Calu3 (cell line): ENCODE measurements around the gene MAMSTR. TPM values are rescaled to one million over a fixed set of nuclear protein-coding genes. Genes with fewer than 3 reads are reported as not detected.

Experiments
- BruUV-seq: library from RNA; stranded (reverse); fragments of 400-500 nt; replicated peaks from 2 replicates; lab custom pipeline; 2021; lab: Mats Ljungman, UMichigan
- CTCF ChIA-PET: fragments of 300-600 bp; sonication (Branson Sonifier 250); formaldehyde crosslinking; loops from one replicate; lab custom pipeline; 2022; ENCODE audit warnings: antibody characterized with exemption; lab: Charles Lee
- DNase-seq: peaks from one replicate; pipeline ENCODE4 v3.0.0; 2022
- H3K27ac Mint-ChIP-seq: one replicate; pipeline ENCODE4 v1.8.0; 2022; ENCODE audit warnings: mixed read lengths; ENCODE audit not compliant: unreplicated experiment
- H3K27me3 Mint-ChIP-seq: one replicate; pipeline ENCODE4 v1.8.0; 2022; ENCODE audit warnings: mixed read lengths; ENCODE audit not compliant: unreplicated experiment
- H3K36me3 Mint-ChIP-seq: one replicate; pipeline ENCODE4 v1.8.0; 2022; ENCODE audit warnings: mild to moderate bottlenecking, moderate library complexity, mixed read lengths; ENCODE audit not compliant: insufficient read depth, unreplicated experiment
- H3K4me1 Mint-ChIP-seq: one replicate; pipeline ENCODE4 v1.8.0; 2022; ENCODE audit warnings: mild to moderate bottlenecking, low read depth, mixed read lengths; ENCODE audit not compliant: unreplicated experiment
- H3K4me3 Mint-ChIP-seq: one replicate; pipeline ENCODE4 v1.8.0; 2022; ENCODE audit warnings: mild to moderate bottlenecking, low read depth, moderate library complexity, mixed read lengths; ENCODE audit not compliant: unreplicated experiment
- H3K9me3 Mint-ChIP-seq: one replicate; pipeline ENCODE4 v1.8.0; 2022; ENCODE audit warnings: low read depth, mixed read lengths; ENCODE audit not compliant: unreplicated experiment
- CTCF ChIP-seq: fragments of 200-600 bp; IDR thresholded peaks from one replicate; pipeline ENCODE4 v1.8.0; 2022; ENCODE audit warnings: antibody characterized with exemption; ENCODE audit not compliant: unreplicated experiment
- intact Hi-C: fragments of 100-400 bp; cut with micrococcal nuclease; formaldehyde crosslinking; loops from one replicate; pipeline ENCODE4 v1.10.0; 2022; ENCODE audit not compliant: unreplicated experiment
- total RNA-seq: library from RNA; stranded (reverse); gene quantifications from 2 replicates; pipeline ENCODE4 v1.2.3, GENCODE V29; 2022

MAMSTR gene
- total RNA-seq, 1 experiment from 2014 or later: 1.7 TPM

GRCh38 chr19:48751845-48752495 lies 32.4 kb upstream of the MAMSTR start:
- no peaks in the 10 kb centered on the region for H3K27me3 Mint-ChIP-seq
- CTCF ChIA-PET: interaction anchor here (0.6 to 1.0 kb wide), 2 partner anchors 40 to 1620 kb away, joined by 3 to 12 read pairs; no protein-coding TSS in a partner anchor
- TF ChIP-seq CTCF: no peak
- no peaks in the 10 kb centered on the region for H3K9me3 Mint-ChIP-seq
- DNase-seq: no peak
- BruUV-seq: TSS peak; percentile 57
- H3K36me3 Mint-ChIP-seq: peaks cover 30% of the 10 kb centered on the region
- peak overlapping the region; percentile 25 for H3K27ac Mint-ChIP-seq
- intact Hi-C loops: no loop called here
- H3K4me1 Mint-ChIP-seq: peaks cover 22% of the 10 kb centered on the region
- H3K4me3 Mint-ChIP-seq: peak overlapping the region; percentile 71

DNA sequence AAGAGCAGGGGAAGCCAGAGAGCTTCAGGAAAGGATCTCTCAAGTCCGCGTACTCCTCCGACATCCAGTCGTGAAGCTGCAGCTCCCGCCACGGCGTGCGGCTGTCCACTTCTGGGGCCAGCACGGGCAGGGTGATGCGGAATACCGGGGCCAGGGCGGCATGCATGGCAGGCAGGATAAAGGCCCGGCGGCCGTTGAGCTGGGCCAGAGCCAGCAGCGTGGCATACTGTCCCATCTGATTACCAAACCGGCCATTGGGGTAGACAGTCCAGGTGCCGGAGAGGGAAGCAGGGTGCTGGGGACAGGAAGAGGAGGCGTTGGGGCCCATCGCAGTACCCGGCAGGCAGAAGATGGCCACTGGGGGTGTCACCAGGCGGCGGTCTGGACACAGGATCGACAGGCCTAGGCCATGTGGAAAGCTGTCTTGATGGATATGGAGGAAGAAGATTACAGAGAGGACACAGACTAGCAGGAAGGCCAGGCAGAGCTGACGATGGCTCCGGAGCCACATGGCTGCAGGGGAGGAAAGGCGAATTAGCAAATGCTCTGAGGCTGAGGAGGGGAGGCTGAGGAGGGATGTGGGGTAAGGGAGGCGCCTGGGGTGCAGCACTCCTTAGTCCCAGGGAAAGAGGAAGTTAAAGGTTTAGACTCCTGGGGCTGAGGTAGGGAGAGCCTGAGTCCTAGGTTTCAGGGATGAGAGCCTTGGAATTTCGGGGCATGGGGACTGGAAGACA lies 31.4 kb upstream of the MAMSTR start:
- CTCF ChIA-PET: no interaction called here
- Mint-ChIP-seq H3K4me1 (peaks cover 22% of the 10 kb centered on the region), H3K4me3 (peak overlapping the region; percentile 14), H3K27ac (no peak overlapping the region), H3K9me3 (no peaks in the 10 kb centered on the region), H3K36me3 (peaks cover 36% of the 10 kb centered on the region), H3K27me3 (no peaks in the 10 kb centered on the region)
- no TSS peak for BruUV-seq
- intact Hi-C loops: no loop called here
- DNase-seq: no peak
- no peak for TF ChIP-seq CTCF

DNA sequence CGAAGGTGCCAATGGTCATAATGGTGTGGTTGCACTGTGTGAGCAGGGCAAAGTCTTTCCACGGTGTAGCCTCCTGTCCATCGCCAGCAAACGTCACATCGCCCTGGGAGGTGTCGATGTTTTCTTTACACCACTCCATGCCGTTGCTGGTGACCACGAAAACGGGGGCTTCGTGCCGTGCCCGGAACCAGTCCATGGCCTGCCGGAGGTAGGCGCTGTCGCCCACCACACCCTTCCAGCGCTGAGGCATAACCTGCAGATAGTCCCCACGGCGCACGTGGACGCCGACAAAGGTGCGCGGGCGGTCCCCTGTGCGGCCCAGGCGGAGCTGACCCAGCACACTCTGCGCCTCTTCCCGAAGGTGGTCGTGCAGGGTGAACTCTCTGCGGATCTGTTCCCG lies 30.8 kb upstream of the MAMSTR start:
- DNase-seq: no peak
- BruUV-seq: no TSS peak
- Mint-ChIP-seq H3K9me3 (no peaks in the 10 kb centered on the region), H3K4me1 (peaks cover 18% of the 10 kb centered on the region), H3K27ac (no peak overlapping the region), H3K36me3 (peaks cover 37% of the 10 kb centered on the region), H3K27me3 (no peaks in the 10 kb centered on the region), H3K4me3 (no peak overlapping the region)
- intact Hi-C loops: no loop called here
- TF ChIP-seq CTCF: no peak
- CTCF ChIA-PET: no interaction called here

DNA sequence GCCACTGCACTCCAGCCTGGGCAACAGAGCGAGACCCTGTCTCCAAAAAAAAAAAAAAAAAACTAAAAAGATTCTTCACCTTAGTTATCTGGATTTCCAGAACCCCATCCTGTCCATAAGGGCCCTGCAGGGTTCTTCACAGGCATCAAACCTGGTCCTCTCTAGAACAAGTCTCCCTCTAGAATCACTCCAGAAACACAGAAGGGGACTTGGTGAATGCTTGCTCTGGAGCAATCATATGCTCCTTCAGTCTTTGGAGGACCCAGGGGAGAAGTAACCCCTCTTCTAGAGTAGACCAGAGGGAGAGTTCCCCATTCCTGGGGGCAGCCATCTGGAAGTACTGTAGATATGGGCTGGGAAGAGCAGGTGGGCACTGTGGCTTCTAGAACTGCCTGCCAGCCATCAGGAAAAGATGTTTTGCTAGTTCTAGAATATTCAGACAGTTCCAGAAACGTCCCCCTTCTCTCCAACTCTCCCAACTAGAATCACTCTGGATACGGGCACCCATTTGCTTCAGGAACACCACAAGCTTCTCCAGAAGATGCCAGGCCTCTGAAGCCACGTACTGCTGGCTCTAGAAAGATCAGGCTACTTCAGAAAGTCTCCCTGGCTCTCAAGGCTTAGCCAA lies 30.2 kb upstream of the MAMSTR start:
- no peak for TF ChIP-seq CTCF
- no TSS peak for BruUV-seq
- Mint-ChIP-seq H3K4me1 (peaks cover 12% of the 10 kb centered on the region), H3K4me3 (no peak overlapping the region), H3K9me3 (no peaks in the 10 kb centered on the region), H3K27ac (no peak overlapping the region), H3K36me3 (peaks cover 37% of the 10 kb centered on the region), H3K27me3 (no peaks in the 10 kb centered on the region)
- intact Hi-C loops: no loop called here
- DNase-seq: no peak
- CTCF ChIA-PET: no interaction called here
